ENCODE results near the gene C16orf95.
A peak's percentile ranks its signal among the peaks of the same experiment; 100 is the strongest.
"Not testable (repeated sequence)": the region's sequence is repeated elsewhere in the genome, so short reads cannot be mapped to it uniquely, and the experiment has no call there.

The C16orf95 gene

GRCh38 chr16:87316923-87317749, at the start of gene C16orf95:
C16orf95 (minus strand) TSS chr16:87317392; CDS start chr16:87317242, 150 bp downstream.
- TF ChIP-seq MAX (IDR thresholded peaks at IDR 0.05; ENCODE audit: low read depth, low read length), result peak; percentile 12
- TF ChIP-seq MYC (IDR thresholded peaks at IDR 0.05; ENCODE audit: low read depth, low read length), result 0 out of 2 replicates have a peak, but pooled peaks have one; percentile 35
- TF ChIP-seq POLR2A (IDR thresholded peaks at IDR 0.05; ENCODE audit: extremely low read depth, insufficient read length), result peak; percentile 95
- TF ChIP-seq CTCF (IDR thresholded peaks at IDR 0.05; ENCODE audit: low read depth, low read length), result peak; percentile 71
- peak; percentile 97 for DNase-seq (ENCODE audit: low read depth)
- H3K4me3 ChIP-seq (ENCODE audit: low read depth, low read length), result peak within 1 kb of the TSS; percentile 89

GRCh38 chr16:87366930-87367329, 49.7 kb upstream of the C16orf95 start:
- TF ChIP-seq POLR2A (IDR thresholded peaks at IDR 0.05; ENCODE audit: extremely low read depth, insufficient read length) (no peak), CTCF (IDR thresholded peaks at IDR 0.05; ENCODE audit: low read depth, low read length) (no peak), MAX (IDR thresholded peaks at IDR 0.05; ENCODE audit: low read depth, low read length) (no peak), MYC (IDR thresholded peaks at IDR 0.05; ENCODE audit: low read depth, low read length) (no peak)
- H3K4me3 ChIP-seq (ENCODE audit: low read depth, low read length), result no peak overlapping the region
- no peak for DNase-seq (ENCODE audit: low read depth)

- no peak overlapping the region for H3K4me3 ChIP-seq (ENCODE audit: low read depth, low read length)
- DNase-seq (ENCODE audit: low read depth), result no peak
- TF ChIP-seq MYC (IDR thresholded peaks at IDR 0.05; ENCODE audit: low read depth, low read length), result no peak
Observed at GRCh38 chr16:87366288-87366687, 49.1 kb upstream of the C16orf95 start.

GRCh38 chr16:87365021-87365713, 48.0 kb upstream of the C16orf95 start:
- H3K4me3 ChIP-seq (ENCODE audit: low read depth, low read length), result no peak overlapping the region
- DNase-seq (ENCODE audit: low read depth), result no peak
- no peak for TF ChIP-seq MAX (IDR thresholded peaks at IDR 0.05; ENCODE audit: low read depth, low read length)
- TF ChIP-seq MYC (IDR thresholded peaks at IDR 0.05; ENCODE audit: low read depth, low read length), result no peak
- no peak for TF ChIP-seq CTCF (IDR thresholded peaks at IDR 0.05; ENCODE audit: low read depth, low read length)
- no peak for TF ChIP-seq POLR2A (IDR thresholded peaks at IDR 0.05; ENCODE audit: extremely low read depth, insufficient read length)

GRCh38 chr16:87363771-87364455, 46.7 kb upstream of the C16orf95 start:
- no peak for DNase-seq (ENCODE audit: low read depth)
- no peak for TF ChIP-seq CTCF (IDR thresholded peaks at IDR 0.05; ENCODE audit: low read depth, low read length)
- TF ChIP-seq POLR2A (IDR thresholded peaks at IDR 0.05; ENCODE audit: extremely low read depth, insufficient read length), result no peak
- TF ChIP-seq MYC (IDR thresholded peaks at IDR 0.05; ENCODE audit: low read depth, low read length), result no peak
- no peak for TF ChIP-seq MAX (IDR thresholded peaks at IDR 0.05; ENCODE audit: low read depth, low read length)

GRCh38 chr16:87362828-87363559, 45.8 kb upstream of the C16orf95 start:
- not testable (repeated sequence) for DNase-seq (ENCODE audit: low read depth)

More at GRCh38 chr16:87363771-87364455, 46.7 kb upstream of the C16orf95 start:
- H3K4me3 ChIP-seq (ENCODE audit: low read depth, low read length), result no peak overlapping the region

More at GRCh38 chr16:87362828-87363559, 45.8 kb upstream of the C16orf95 start:
- not testable (repeated sequence) for H3K4me3 ChIP-seq (ENCODE audit: low read depth, low read length)
